ENCODE measurements around the gene KRTAP25-1.

KRTAP25-1 gene

DNA sequence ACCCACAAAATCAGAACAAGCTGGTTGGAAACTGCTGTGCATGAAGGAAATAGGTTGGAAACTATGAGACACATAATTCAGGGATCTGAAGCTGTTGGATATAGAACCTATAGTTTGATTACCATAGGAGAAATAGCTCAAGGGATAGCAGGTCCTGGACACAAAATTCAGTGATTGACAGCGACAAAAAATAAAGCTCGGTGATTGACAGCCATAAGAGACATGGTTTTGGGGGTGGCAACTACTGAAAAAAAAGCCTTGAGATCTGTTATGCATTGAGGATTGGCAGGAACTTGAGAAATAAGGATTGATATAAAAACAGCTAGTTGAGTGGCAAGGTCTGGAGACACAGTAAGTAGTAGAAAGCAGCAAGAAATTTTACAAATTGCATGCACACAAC, at the start of gene KRTAP25-1:
Gene KRTAP25-1, minus strand, starts transcription at position 300 of the 400 bp plus-strand sequence. Its CDS starts 24 bp downstream, at position 276.
- DNase-seq (ENCODE audit: low read depth) = no peak

DNA sequence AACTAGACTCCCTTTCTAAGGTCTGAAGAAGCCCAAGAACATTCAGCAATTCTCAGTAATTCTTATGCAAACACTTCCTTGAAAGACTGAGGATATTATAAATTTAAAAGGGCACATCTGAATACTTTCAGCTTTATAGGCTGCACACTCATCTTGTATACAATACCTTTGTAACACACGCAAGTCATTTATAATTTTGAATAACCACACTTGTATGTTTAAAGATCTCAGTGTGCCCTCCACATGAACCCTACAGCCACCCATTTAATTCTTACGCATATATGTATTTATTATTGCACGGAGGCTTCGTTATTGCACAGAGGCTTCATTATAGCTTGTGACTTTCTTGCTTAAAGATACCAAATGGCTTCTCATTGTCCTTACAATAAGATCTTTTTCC, 49.4 kb upstream of the KRTAP25-1 start:
- DNase-seq (ENCODE audit: low read depth) = no peak

GRCh38 chr21:30337772-30338171, 48.5 kb upstream of the KRTAP25-1 start:
- DNase-seq (ENCODE audit: low read depth) = no peak

GRCh38 chr21:30337276-30337744, 48.0 kb upstream of the KRTAP25-1 start, which contains the start of gene KRTAP27-1:
KRTAP27-1 (minus strand) TSS chr21:30337694; CDS start chr21:30337668, 26 bp downstream.
- DNase-seq (ENCODE audit: low read depth) = no peak

DNA sequence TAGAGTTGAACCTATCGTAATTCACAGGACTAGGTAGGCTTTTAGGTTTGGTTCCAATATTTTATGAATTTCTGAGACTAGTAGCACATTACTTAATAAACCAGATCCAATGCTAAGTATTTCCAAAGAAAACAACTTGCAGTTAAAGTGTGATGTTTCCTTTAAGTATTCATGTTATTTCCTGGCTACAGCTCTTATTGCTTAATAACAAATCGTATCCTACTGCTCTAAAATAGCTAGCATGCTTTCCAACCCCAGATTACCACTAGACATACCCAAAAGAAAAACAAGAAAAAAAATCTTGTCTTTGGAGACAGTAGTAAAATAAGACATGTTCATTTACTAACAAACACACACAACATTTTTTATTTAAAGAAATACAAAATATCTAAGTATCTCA, 47.3 kb upstream of the KRTAP25-1 start:
- DNase-seq (ENCODE audit: low read depth) = no peak

DNA sequence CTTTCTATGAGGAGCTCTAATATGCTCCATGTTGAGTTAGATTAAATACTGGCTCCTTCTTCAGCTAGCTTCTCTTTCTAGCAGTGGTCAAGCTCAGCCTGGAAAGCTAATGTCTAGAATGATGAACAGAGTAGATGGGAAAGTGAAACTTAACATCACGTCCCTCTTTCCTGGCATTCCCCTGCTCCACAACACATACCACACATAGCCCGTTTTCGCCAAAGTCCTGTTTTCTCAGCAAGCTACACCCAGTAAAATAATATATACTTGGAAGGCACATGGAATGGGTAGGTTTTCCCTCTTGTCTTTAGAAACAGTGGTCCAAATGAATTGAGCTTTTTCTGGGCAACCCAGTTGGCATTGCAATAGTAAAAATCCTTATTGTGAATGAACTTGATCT, 44.4 kb upstream of the KRTAP25-1 start:
- no peak for DNase-seq (ENCODE audit: low read depth)

GRCh38 chr21:30332681-30333080, 43.4 kb upstream of the KRTAP25-1 start:
- DNase-seq (ENCODE audit: low read depth) = no peak

DNA sequence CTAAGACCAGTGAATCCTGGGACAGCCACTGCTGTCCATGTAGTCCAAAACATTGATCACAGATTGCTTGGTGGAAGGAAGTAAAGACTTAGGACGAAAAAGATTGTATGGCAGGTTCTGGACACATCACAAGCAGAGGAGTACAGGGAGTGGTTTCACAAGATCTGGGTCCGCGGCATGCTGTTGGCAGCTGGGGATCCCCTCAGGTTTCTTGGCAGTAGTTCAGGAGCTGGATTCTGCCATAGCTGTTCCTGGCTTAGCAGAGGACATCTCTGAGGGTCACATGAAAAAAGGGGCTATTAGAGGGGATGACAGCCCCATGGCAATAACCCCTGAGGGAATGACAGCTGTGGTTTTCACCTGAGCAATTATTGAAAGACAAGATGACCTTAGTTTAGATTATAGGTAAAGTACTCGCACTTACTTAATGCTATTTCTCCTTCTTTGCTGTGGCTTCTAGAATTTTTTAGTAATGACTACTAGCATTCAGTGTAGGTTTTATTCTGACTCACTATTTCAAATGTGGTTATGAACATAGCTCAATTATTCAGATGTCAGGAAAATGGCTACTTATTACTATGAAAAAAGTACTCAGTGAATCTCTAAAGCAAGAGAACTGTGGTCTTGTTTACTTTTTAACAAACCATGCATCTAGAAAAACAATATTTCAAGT, 40.0 kb upstream of the KRTAP25-1 start:
- DNase-seq (ENCODE audit: low read depth) = no peak

DNA sequence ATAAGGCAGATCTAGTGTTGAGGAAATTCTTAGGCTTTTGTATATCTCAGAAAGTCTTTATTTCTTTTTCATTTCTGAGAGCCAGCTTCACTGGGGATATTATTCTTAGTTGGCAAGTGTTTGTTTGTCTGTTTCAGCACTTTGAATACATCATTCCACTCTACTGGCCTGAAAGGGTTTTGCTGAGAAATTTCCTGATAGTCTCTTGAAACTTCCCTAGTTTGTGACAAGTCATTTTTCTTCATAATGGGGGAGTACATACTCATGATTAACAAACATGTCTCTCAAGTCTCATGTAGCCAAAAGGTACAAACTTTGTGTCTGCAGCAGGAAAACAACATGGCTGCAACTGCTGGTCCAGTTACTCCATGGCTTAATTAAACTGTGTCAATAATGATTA, 37.1 kb upstream of the KRTAP25-1 start:
- DNase-seq (ENCODE audit: low read depth) = no peak

GRCh38 chr21:30320215-30320614, 30.9 kb upstream of the KRTAP25-1 start, which contains the start of gene KRTAP26-1:
KRTAP26-1 (minus strand) TSS chr21:30320315; CDS start chr21:30320035, 280 bp downstream.
- no peak for DNase-seq (ENCODE audit: low read depth)

DNA sequence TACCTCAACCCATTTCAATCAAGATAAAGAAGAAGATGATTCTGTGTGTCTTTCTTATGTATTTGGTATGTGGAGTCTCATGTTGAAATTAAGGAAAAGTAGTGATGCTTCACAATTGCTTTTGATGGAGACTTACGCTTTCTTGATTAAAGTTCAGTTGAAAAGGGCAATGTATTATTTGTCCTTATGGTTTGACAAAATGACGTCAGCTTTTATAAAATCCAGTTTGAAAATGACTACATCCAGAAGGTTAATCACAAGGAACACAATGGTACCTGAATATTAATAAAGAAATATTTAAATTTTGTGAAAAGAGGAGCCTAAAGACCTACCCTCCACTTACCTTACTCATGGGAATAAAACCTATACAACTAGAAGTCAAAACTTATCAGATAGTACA, 26.4 kb upstream of the KRTAP25-1 start:
- DNase-seq (ENCODE audit: low read depth) = no peak

DNA sequence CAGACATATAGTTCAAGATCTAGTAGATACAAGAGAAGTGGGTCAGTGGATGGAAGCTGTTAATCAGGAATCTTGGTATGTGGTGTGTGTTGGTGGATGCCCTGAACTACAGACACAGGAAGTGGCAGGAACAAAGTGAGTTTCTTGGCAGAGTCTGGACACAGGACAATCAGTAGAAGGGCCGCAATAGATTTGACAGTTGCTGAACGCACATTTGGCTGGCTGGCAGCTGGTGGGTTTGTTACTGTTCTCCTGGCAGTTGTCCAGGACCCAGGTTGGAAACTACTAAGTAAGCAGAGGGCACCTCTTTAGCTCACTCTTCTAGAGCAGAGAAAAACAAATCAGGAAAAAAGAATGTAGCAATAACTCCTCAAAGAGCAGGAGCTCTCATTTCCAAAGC, 17.6 kb upstream of the KRTAP25-1 start:
- no peak for DNase-seq (ENCODE audit: low read depth)

DNA sequence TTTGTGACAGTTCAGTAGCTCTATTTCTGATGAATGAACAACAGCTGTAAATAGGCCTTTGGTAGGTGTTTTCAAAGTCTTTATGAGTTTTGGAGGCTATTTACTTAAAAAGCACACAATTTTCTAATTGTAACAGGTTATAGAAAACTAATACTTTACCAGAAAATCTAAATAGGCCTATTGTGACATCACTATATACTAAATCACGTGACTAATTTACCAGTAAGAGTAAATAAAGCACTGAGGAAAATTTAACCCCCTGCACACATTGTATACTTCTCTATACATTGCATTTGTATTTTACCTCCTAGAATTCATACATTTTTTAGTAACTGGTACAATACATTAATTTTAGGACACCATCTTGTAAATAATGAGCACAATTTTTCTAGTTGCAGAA, 15.8 kb upstream of the KRTAP25-1 start:
- DNase-seq (ENCODE audit: low read depth) = no peak

DNA sequence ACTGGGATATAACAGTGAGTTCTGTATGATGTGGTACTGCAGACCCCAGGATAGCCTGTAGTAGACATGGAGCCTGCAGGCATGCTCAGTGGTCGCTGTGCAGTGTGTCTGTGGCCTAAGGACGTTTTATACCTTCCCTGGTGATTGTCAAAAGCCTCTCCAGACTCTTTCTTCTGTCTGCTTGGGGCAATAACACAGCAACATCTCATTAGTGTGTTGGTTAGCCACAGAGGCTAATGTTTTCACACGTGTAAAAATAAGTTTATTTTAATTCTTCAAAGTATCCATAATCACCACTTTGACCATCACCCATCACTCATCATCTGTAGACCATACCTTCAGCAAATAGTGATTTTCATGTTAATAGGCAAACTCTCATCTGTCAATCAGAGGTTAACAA, 6.5 kb downstream of the KRTAP25-1 start, which contains the start of gene KRTAP24-1:
Gene KRTAP24-1, minus strand, starts transcription at position 101 of the 400 bp plus-strand sequence. Its CDS starts 18 bp downstream, at position 83.
- no peak for DNase-seq (ENCODE audit: low read depth)

DNA sequence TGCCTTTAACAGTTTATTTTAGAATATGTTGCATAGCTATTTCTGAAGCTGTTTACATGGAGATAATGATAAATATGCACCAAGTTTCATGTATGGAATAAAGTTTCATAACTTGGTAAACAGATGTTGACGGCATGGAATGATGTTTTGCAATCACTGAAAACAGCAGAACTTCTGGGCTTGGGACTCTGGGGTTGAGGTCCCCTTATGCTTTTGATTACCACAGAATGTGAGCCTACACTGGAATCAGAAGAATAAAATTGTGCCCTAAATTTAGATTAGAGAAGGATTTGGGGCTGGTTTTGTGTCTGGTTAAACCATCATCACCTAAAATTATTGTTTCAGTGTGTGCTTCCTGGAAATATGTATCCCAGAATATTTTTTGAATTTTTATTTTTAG, 17.7 kb downstream of the KRTAP25-1 start:
- DNase-seq (ENCODE audit: low read depth) = no peak

- no peak for DNase-seq (ENCODE audit: low read depth)
These were observed 18.2 kb downstream of the KRTAP25-1 start for GRCh38 chr21:30271156-30271555.

- DNase-seq (ENCODE audit: low read depth) = no peak
These were observed 19.3 kb downstream of the KRTAP25-1 start for GRCh38 chr21:30269803-30270530.

DNA sequence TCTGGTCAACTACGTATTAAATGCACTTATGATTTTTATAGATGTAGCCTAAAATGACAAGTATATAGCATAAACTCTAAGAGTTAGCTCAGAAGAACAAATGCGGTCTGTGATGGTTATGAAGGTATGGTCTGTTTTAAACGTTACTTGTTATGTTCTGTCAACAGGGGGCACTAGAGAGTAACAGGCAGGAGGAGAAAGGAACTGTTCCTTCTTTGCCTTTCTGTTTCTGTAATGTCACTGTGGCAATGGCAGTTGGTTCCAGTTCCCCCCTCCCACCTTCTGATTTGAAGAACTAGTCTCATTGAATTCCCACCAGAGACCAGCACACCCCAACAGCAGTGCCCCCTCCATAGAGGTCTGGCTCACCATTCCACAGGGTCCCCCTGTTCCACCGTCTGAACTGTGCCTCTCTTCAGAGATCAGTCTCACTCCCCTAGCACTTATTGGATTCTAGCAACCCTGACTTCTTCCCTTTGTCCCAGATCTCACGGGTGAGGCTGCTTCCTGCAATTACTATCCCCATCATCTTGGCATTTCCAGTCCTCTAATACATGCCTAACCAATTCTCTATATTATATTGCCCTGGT, 20.6 kb downstream of the KRTAP25-1 start:
- no peak for DNase-seq (ENCODE audit: low read depth)

- DNase-seq (ENCODE audit: low read depth) = no peak
These were observed 31.5 kb downstream of the KRTAP25-1 start for GRCh38 chr21:30257773-30258172.

- DNase-seq (ENCODE audit: low read depth) = no peak
These were observed 33.2 kb downstream of the KRTAP25-1 start for GRCh38 chr21:30256100-30256499.

GRCh38 chr21:30255679-30256078, 33.6 kb downstream of the KRTAP25-1 start:
- DNase-seq (ENCODE audit: low read depth) = no peak

- no peak for DNase-seq (ENCODE audit: low read depth)
These were observed 37.5 kb downstream of the KRTAP25-1 start for GRCh38 chr21:30251781-30252180.

- no peak for DNase-seq (ENCODE audit: low read depth)
These were observed 39.4 kb downstream of the KRTAP25-1 start for GRCh38 chr21:30249936-30250335.
